ENCODE results near the gene PGLYRP3.

PGLYRP3 gene

GRCh38 chr1:153307221-153307600 is 5.5 kb downstream of the PGLYRP3 start:
- no peak overlapping the region for H3K4me3 ChIP-seq (ENCODE audit: low read depth, low read length)
- no peak for TF ChIP-seq POLR2A (IDR thresholded peaks at IDR 0.05; ENCODE audit: extremely low read depth, insufficient read length)
- TF ChIP-seq MAX (IDR thresholded peaks at IDR 0.05; ENCODE audit: low read depth, low read length) = no peak
- no peak for TF ChIP-seq MYC (IDR thresholded peaks at IDR 0.05; ENCODE audit: low read depth, low read length)
- TF ChIP-seq, protein P1, sequence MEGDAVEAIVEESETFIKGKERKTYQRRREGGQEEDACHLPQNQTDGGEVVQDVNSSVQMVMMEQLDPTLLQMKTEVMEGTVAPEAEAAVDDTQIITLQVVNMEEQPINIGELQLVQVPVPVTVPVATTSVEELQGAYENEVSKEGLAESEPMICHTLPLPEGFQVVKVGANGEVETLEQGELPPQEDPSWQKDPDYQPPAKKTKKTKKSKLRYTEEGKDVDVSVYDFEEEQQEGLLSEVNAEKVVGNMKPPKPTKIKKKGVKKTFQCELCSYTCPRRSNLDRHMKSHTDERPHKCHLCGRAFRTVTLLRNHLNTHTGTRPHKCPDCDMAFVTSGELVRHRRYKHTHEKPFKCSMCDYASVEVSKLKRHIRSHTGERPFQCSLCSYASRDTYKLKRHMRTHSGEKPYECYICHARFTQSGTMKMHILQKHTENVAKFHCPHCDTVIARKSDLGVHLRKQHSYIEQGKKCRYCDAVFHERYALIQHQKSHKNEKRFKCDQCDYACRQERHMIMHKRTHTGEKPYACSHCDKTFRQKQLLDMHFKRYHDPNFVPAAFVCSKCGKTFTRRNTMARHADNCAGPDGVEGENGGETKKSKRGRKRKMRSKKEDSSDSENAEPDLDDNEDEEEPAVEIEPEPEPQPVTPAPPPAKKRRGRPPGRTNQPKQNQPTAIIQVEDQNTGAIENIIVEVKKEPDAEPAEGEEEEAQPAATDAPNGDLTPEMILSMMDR (IDR thresholded peaks at IDR 0.05; ENCODE audit: low read depth, low read length) = no peak
- no peak for DNase-seq (ENCODE audit: low read depth)

GRCh38 chr1:153306303-153307220 is 6.2 kb downstream of the PGLYRP3 start:
- no peak overlapping the region for H3K4me3 ChIP-seq (ENCODE audit: low read depth, low read length)
- peak; percentile 67 for DNase-seq (ENCODE audit: low read depth)
- TF ChIP-seq, protein P1 (IDR thresholded peaks at IDR 0.05; ENCODE audit: low read depth, low read length) = no peak
- TF ChIP-seq MYC (IDR thresholded peaks at IDR 0.05; ENCODE audit: low read depth, low read length) (no peak), POLR2A (IDR thresholded peaks at IDR 0.05; ENCODE audit: extremely low read depth, insufficient read length) (no peak), MAX (IDR thresholded peaks at IDR 0.05; ENCODE audit: low read depth, low read length) (no peak)

GRCh38 chr1:153305682-153306081 is 7.1 kb downstream of the PGLYRP3 start:
- no peak for DNase-seq (ENCODE audit: low read depth)
- H3K4me3 ChIP-seq (ENCODE audit: low read depth, low read length) = no peak overlapping the region
- TF ChIP-seq POLR2A (IDR thresholded peaks at IDR 0.05; ENCODE audit: extremely low read depth, insufficient read length) = no peak
- TF ChIP-seq, protein P1 (IDR thresholded peaks at IDR 0.05; ENCODE audit: low read depth, low read length) = no peak
- TF ChIP-seq MYC (IDR thresholded peaks at IDR 0.05; ENCODE audit: low read depth, low read length) = no peak
- TF ChIP-seq MAX (IDR thresholded peaks at IDR 0.05; ENCODE audit: low read depth, low read length) = no peak

DNA sequence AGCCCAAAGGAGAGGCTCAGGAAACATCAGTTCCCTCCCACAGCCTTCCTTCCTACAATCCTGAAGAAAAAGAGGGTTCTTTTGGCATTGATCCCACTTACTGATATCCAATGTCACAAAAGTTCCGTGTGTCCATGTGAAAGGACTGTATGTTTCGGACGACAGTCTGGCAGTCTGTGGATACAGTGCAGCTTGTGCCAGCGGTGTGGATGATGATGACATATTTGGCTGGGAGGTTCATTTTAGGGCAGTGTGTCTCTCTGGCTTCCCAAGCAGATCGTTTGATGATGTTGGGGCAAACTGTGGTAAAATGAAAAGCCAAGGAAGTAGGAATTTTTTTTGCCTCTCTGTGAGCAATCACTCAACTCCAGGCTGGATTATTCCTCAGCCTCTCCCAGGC is 10.4 kb downstream of the PGLYRP3 start:
- no peak for DNase-seq (ENCODE audit: low read depth)
- H3K4me3 ChIP-seq (ENCODE audit: low read depth, low read length) = no peak overlapping the region
- TF ChIP-seq MYC (IDR thresholded peaks at IDR 0.05; ENCODE audit: low read depth, low read length) = no peak
- TF ChIP-seq MAX (IDR thresholded peaks at IDR 0.05; ENCODE audit: low read depth, low read length) = no peak

DNA sequence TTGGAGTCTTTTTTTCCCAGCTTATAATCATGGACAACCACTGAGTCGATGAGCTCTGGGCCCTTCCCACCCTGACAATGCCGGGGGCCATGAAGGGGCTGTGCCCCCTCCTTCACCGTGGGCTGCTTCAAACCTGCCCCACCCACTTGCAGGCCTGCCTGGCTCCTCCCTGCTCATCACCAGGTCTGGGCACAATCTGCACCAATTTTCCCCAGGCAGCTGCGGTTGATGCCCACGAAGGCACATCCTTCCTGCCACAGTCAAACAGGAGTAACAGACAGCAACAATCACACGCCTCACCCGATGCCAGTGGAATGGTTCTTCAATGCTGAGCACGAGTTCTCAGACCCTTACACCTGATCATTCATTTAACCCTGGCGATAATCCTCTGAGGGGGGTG is 18.9 kb downstream of the PGLYRP3 start:
- no peak for TF ChIP-seq MYC (IDR thresholded peaks at IDR 0.05; ENCODE audit: low read depth, low read length)
- TF ChIP-seq POLR2A (IDR thresholded peaks at IDR 0.05; ENCODE audit: extremely low read depth, insufficient read length) = no peak
- DNase-seq (ENCODE audit: low read depth) = no peak
- H3K4me3 ChIP-seq (ENCODE audit: low read depth, low read length) = no peak overlapping the region

DNA sequence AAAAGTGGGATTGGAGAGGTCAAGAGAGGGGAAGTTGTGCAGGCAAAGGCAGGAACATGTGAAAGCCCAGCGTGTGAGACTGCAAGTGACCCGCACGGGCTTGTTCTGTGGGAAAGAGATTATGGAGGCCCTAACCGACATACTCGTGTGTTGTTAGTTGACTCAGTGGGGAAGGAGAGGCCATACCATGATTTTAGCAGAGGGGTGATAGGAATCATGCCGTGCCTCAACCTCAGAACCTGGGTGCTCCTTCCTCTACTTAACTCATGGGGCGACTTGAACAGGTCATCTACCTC is 19.3 kb downstream of the PGLYRP3 start:
- DNase-seq (ENCODE audit: low read depth) = no peak
- no peak for TF ChIP-seq MYC (IDR thresholded peaks at IDR 0.05; ENCODE audit: low read depth, low read length)
- TF ChIP-seq POLR2A (IDR thresholded peaks at IDR 0.05; ENCODE audit: extremely low read depth, insufficient read length) = no peak
- TF ChIP-seq, protein P1 (IDR thresholded peaks at IDR 0.05; ENCODE audit: low read depth, low read length) = no peak
- TF ChIP-seq MAX (IDR thresholded peaks at IDR 0.05; ENCODE audit: low read depth, low read length) = no peak
- no peak overlapping the region for H3K4me3 ChIP-seq (ENCODE audit: low read depth, low read length)
